Measurements from ENCODE around the gene HIPK1. TPM values are rescaled to one million over a fixed set of nuclear protein-coding genes. Genes with fewer than 3 reads are reported as not detected.
A peak's percentile ranks its signal among the peaks of the same experiment; 100 is the strongest.

Gene HIPK1
- total RNA-seq, 2 experiments from 2014 or later: 93.0 to 99.4 TPM

GRCh38 chr1:113901191-113901590 is 27.9 kb upstream of the HIPK1 start:
- H3K4me1 Mint-ChIP-seq: peaks cover 44% of the 10 kb centered on the region
- POLR2A ChIA-PET: interaction anchor here (0.6 to 7.7 kb wide), 4 partner anchors 27 to 151 kb away, joined by 3 to 148 read pairs (median 4); partner anchors contain the start of gene HIPK1
- DNase-seq (no peak), ATAC-seq (ENCODE audit: low read depth) (no peak)
- H3K4me3 Mint-ChIP-seq: peak overlapping the region; percentile 46
- no peaks in the 10 kb centered on the region for H3K9me3 Mint-ChIP-seq
- H3K36me3 Mint-ChIP-seq: peaks cover 55% of the 10 kb centered on the region
- H3K27me3 Mint-ChIP-seq: no peaks in the 10 kb centered on the region
- peak overlapping the region; percentile 80 for H3K27ac Mint-ChIP-seq

- H3K9me3 Mint-ChIP-seq: no peaks in the 10 kb centered on the region
- ATAC-seq (ENCODE audit: low read depth): no peak
- H3K4me3 Mint-ChIP-seq: peak overlapping the region; percentile 99
- peaks cover 45% of the 10 kb centered on the region for H3K36me3 Mint-ChIP-seq
- H3K4me1 Mint-ChIP-seq: peaks cover 50% of the 10 kb centered on the region
- no peak for DNase-seq
- POLR2A ChIA-PET: interaction anchor here (0.7 to 7.7 kb wide), 16 partner anchors 17 to 830 kb away, joined by 3 to 148 read pairs (median 6); partner anchors contain the start of genes HIPK1, LRIG2 and RSBN1
- H3K27me3 Mint-ChIP-seq: no peaks in the 10 kb centered on the region
- H3K27ac Mint-ChIP-seq: peak overlapping the region; percentile 91
Measured at GRCh38 chr1:113903501-113904292, 25.4 kb upstream of the HIPK1 start.

DNA sequence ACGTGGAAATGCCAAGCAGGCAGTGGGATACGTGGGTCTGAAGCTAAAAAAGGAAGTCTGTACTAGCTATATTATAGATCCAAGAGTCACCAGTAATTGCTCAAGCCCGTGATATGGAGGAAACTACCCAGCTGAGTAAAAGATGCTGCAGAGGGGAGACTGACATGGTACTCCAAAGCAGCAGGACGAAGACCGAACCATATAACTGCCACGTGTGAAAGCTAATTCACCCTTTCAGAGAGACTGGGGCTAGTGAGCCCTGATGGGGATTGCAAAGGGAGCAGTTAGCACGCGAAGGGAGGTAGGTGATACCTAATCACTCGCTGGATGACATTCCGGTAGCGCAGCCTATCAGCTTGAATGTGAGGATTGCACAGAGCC is 24.8 kb upstream of the HIPK1 start:
- peaks cover 47% of the 10 kb centered on the region for H3K4me1 Mint-ChIP-seq
- H3K9me3 Mint-ChIP-seq: no peaks in the 10 kb centered on the region
- H3K36me3 Mint-ChIP-seq: peaks cover 41% of the 10 kb centered on the region
- peak; percentile 36 for ATAC-seq (ENCODE audit: low read depth)
- peak overlapping the region; percentile 91 for H3K27ac Mint-ChIP-seq
- H3K4me3 Mint-ChIP-seq: peak overlapping the region; percentile 99
- H3K27me3 Mint-ChIP-seq: no peaks in the 10 kb centered on the region
- DNase-seq: no peak
- POLR2A ChIA-PET: interaction anchor here (0.7 to 7.7 kb wide), 16 partner anchors 21 to 831 kb away, joined by 3 to 148 read pairs (median 6); partner anchors contain the start of genes HIPK1, LRIG2 and RSBN1

DNA sequence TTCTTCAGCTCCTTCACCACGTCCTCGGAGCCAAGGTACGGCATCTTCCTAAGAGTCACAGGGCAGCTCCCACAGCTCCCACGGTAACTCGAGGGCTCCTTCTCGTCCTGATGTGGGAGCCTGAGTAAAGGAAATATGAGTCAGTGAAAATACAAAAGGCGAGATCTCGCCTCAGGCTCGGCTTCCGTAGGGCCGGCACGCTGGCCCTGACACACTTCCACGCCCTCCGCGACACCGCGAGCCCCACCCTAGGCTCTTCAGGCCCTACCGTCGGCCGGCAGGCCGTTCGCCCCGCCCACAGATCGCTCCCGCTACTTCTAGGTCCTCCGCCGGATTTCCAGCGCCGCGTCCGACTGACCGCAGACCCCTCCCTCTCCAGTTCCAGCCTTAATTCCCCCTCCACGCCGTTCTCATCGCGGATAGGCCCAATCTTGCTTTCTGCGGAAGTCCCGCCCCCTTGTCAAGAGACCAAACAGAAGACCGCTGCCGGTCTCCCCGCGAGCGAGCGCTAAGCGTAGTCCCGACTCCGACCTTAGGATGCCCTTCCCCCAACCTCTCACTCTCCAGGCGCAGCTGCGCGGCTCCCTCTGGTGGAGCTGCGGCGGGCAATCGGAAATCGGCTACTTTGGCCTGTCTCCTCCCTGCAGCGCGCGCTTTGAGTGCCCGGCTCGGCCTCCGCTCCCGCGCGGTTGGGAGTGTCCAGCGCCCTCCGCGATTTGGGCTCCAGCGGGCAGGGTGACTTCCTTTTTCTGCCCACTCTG is 24.3 kb upstream of the HIPK1 start, which contains the start of the genes AP4B1 and DCLRE1B:
TSS of gene AP4B1 (minus strand) at position 126 of the 761 bp plus-strand sequence. CDS start at position 44, 82 bp downstream.
TSS of gene DCLRE1B (plus strand) at position 653 of the 761 bp plus-strand sequence. CDS start 261 bp downstream, outside the sequence.
- Mint-ChIP-seq H3K27me3 (no peaks in the 10 kb centered on the region), H3K27ac (peak within 1 kb of the TSS; percentile 91), H3K36me3 (peaks cover 36% of the 10 kb centered on the region), H3K9me3 (no peaks in the 10 kb centered on the region), H3K4me1 (peaks cover 48% of the 10 kb centered on the region), H3K4me3 (peak within 1 kb of the TSS; percentile 99)
- peak; percentile 89 for ATAC-seq (ENCODE audit: low read depth)
- POLR2A ChIA-PET: interaction anchor here (0.7 to 7.7 kb wide), 16 partner anchors 22 to 832 kb away, joined by 3 to 148 read pairs (median 6); partner anchors contain the start of genes HIPK1, LRIG2 and RSBN1
- DNase-seq: peak; percentile 97

- H3K27me3 Mint-ChIP-seq: no peaks in the 10 kb centered on the region
- peaks cover 53% of the 10 kb centered on the region for H3K4me1 Mint-ChIP-seq
- DNase-seq (no peak), ATAC-seq (ENCODE audit: low read depth) (no peak)
- H3K4me3 Mint-ChIP-seq: peak overlapping the region; percentile 99
- POLR2A ChIA-PET: interaction anchor here (0.6 to 7.7 kb wide), 7 partner anchors 21 to 96 kb away, joined by 3 to 148 read pairs (median 5); partner anchors contain the start of genes HIPK1 and RSBN1
- peaks cover 30% of the 10 kb centered on the region for H3K36me3 Mint-ChIP-seq
- H3K9me3 Mint-ChIP-seq: no peaks in the 10 kb centered on the region
- H3K27ac Mint-ChIP-seq: peak overlapping the region; percentile 91
Measured at GRCh38 chr1:113905435-113905861, 23.7 kb upstream of the HIPK1 start.

GRCh38 chr1:113912594-113913311 is 16.4 kb upstream of the HIPK1 start:
- no peak for ATAC-seq (ENCODE audit: low read depth)
- Mint-ChIP-seq H3K27me3 (no peaks in the 10 kb centered on the region), H3K36me3 (peaks cover 23% of the 10 kb centered on the region), H3K4me1 (peaks cover 25% of the 10 kb centered on the region), H3K4me3 (no peak overlapping the region), H3K27ac (no peak overlapping the region), H3K9me3 (no peaks in the 10 kb centered on the region)
- POLR2A ChIA-PET: interaction anchor here (1.6 kb wide), 1 partner anchor 17 kb away, joined by 5 read pairs; no protein-coding TSS in a partner anchor
- DNase-seq: no peak

DNA sequence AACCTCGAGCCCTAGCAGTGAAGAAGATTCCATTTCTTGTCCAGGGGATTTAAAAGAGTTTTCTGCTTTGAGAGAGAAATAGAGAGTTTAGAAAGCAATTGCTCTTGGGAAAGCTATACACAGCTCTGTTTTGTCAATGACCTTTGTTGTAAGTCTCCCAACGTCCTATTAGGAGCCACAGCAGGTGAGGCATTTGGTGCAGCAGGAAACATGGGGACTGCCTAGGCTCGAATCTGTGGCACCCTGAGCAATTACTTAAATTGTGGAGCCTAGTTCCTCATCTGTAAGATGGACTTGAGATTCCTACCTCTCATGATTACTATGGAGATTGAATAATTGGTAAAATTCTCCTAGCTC is 15.8 kb upstream of the HIPK1 start:
- H3K27me3 Mint-ChIP-seq: no peaks in the 10 kb centered on the region
- no peak overlapping the region for H3K27ac Mint-ChIP-seq
- peaks cover 20% of the 10 kb centered on the region for H3K4me1 Mint-ChIP-seq
- no peak for ATAC-seq (ENCODE audit: low read depth)
- no peaks in the 10 kb centered on the region for H3K9me3 Mint-ChIP-seq
- peaks cover 19% of the 10 kb centered on the region for H3K36me3 Mint-ChIP-seq
- POLR2A ChIA-PET: interaction anchor here (1.6 kb wide), 1 partner anchor 17 kb away, joined by 5 read pairs; no protein-coding TSS in a partner anchor
- no peak overlapping the region for H3K4me3 Mint-ChIP-seq
- no peak for DNase-seq

DNA sequence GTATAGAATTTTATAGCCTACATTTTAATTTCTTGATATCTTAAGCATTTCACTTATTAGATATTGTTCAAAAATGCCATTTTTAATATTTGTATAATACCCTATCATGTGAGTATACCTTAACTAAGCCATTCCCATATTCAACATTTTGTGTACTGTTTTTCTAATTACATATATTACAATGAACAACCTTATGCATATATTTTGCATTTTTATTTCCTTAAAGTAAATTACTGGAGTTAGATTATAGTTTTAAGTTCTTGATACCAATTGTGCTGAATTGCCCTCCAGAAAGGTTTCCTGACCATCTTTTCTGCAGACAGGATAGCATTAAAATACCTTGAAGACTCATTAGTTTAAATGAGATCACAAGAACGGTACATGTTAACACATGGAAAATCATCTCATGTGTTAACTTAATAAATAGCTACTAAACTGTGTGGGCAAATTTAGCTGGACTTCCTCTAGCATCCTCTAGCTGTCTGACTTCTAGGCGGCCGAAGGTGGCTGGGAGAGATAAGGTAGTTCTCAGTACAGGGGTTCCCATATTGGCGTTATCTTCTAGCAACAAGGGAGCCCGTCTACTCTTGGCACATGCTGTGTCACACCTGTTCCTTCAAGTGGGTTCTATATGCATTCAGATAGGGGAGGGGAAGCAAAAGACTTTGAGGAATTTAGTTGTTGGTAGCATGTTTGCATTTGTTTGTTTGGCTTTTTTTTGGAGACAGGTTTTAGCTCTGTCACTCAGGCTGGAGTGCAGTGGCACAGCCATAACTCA is 15.0 kb upstream of the HIPK1 start:
- Mint-ChIP-seq H3K36me3 (peaks cover 16% of the 10 kb centered on the region), H3K4me1 (peaks cover 14% of the 10 kb centered on the region), H3K27ac (no peak overlapping the region), H3K4me3 (no peak overlapping the region), H3K27me3 (no peaks in the 10 kb centered on the region), H3K9me3 (no peaks in the 10 kb centered on the region)
- ATAC-seq (ENCODE audit: low read depth) (no peak), DNase-seq (no peak)
- POLR2A ChIA-PET: interaction anchor here (1.6 kb wide), 1 partner anchor 16 kb away, joined by 5 read pairs; no protein-coding TSS in a partner anchor

GRCh38 chr1:113916974-113917373 is 12.2 kb upstream of the HIPK1 start:
- H3K36me3 Mint-ChIP-seq: peaks cover 16% of the 10 kb centered on the region
- H3K9me3 Mint-ChIP-seq: no peaks in the 10 kb centered on the region
- DNase-seq: no peak
- H3K27ac Mint-ChIP-seq: no peak overlapping the region
- H3K4me1 Mint-ChIP-seq: peaks cover 7% of the 10 kb centered on the region
- no peak overlapping the region for H3K4me3 Mint-ChIP-seq
- peaks cover 3% of the 10 kb centered on the region for H3K27me3 Mint-ChIP-seq
- ATAC-seq (ENCODE audit: low read depth): no peak
- POLR2A ChIA-PET: interaction anchor here (1.6 kb wide), 1 partner anchor 12 kb away, joined by 7 read pairs; the partner anchor contains the start of gene HIPK1

DNA sequence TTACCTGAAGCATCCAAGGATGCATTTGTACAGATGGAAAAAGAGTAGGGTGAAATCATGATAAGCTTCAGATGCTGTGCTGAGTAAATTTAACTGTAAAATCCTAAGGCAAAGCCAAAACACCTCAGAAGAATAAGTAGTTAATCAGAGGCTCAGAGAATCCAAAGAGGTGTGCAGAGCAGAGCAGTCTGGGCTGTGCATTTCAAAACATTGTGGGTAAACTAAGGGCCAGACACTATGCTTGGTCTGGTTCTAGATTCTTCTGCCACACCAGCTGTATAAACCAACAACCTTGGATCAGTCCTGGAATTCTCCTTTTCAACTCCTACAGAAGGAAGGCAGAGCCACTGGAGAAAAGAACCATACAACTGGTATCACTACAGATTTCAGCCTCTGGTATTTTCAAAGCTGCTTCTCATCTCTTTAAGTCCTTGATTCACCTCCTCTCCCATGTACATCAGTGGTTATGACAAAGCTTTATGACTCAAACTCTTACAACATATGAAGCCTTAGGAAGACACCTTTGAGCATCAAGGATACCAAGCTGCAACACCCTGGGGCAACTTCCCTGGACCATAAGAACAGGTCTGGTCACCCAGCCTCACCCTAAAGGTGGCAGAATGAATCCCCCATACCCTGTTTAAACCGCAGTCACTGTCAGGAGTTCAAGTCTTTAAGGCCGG is 11.6 kb upstream of the HIPK1 start:
- ATAC-seq (ENCODE audit: low read depth): no peak
- H3K27me3 Mint-ChIP-seq: peaks cover 3% of the 10 kb centered on the region
- peaks cover 16% of the 10 kb centered on the region for H3K36me3 Mint-ChIP-seq
- H3K9me3 Mint-ChIP-seq: no peaks in the 10 kb centered on the region
- H3K27ac Mint-ChIP-seq: no peak overlapping the region
- H3K4me3 Mint-ChIP-seq: no peak overlapping the region
- peaks cover 7% of the 10 kb centered on the region for H3K4me1 Mint-ChIP-seq
- DNase-seq: no peak
- POLR2A ChIA-PET: interaction anchor here (1.6 kb wide), 1 partner anchor 11 kb away, joined by 7 read pairs; the partner anchor contains the start of gene HIPK1

DNA sequence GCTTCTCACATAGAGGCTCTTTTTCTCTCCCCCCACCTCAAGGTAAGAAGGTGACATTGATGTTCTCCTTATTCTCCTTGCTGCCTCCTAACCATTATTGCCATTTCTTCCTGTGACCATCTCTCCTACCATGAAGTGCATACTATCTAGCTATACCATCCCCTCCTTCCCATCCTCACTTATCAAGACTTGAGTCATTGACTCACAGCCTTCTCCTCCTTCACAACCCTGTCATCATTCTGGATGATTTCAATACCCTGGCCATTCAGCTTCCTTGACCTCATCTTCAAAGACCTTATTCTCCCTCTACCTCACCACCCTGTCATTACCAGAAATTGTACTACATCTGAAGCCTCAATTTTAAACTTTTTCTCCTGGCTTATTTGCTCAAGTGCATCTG is 10.9 kb upstream of the HIPK1 start:
- Mint-ChIP-seq H3K4me1 (peaks cover 4% of the 10 kb centered on the region), H3K9me3 (no peaks in the 10 kb centered on the region), H3K27ac (no peak overlapping the region), H3K36me3 (peaks cover 14% of the 10 kb centered on the region), H3K27me3 (peaks cover 5% of the 10 kb centered on the region), H3K4me3 (no peak overlapping the region)
- DNase-seq (no peak), ATAC-seq (ENCODE audit: low read depth) (no peak)
- POLR2A ChIA-PET: interaction anchor here (1.6 kb wide), 1 partner anchor 11 kb away, joined by 7 read pairs; the partner anchor contains the start of gene HIPK1

All from activated naive CD8-positive, alpha-beta T cell treated with anti-CD3 and anti-CD28 coated beads, Interleukin-2, amount 10 ng/mL, durations not matched to agents 7 days and 5 days (primary cell).